Vagina (tissue), 2 donors: ENCODE data around the gene TPRX2. TPM values are rescaled to one million over a fixed set of nuclear protein-coding genes. Genes with fewer than 3 reads are reported as not detected.
A peak's percentile ranks its signal among the peaks of the same experiment; 100 is the strongest.
"Not testable (repeated sequence)": the region's sequence is repeated elsewhere in the genome, so short reads cannot be mapped to it uniquely, and the experiment has no call there.

Source experiments
- DNase-seq, 2 donors: peaks; one replicate each; pipeline ENCODE4 v3.0.0-alpha.2; 2017; ENCODE audit errors: extremely low spot score in 2 of 2
- H3K27ac ChIP-seq: fragments of 200-600 bp; sonication (generic); one replicate; pipeline ENCODE4 v1.5.1; 2019
- H3K27me3 ChIP-seq: fragments of 200-600 bp; sonication (generic); one replicate; pipeline ENCODE4 v1.5.1; 2019
- H3K36me3 ChIP-seq, 2 donors: fragments of 200-600 bp; sonication (generic); one replicate each; pipeline ENCODE4 v1.5.1; 2017 to 2019
- H3K4me1 ChIP-seq: fragments of 200-600 bp; sonication (generic); one replicate; pipeline ENCODE4 v1.5.1; 2019
- H3K4me3 ChIP-seq, 2 donors: fragments of 200-600 bp; sonication (generic); 1 replicate in 1 of 2; 2 replicates in 1 of 2; pipeline ENCODE4 v1.5.1; 2016 to 2019
- H3K9me3 ChIP-seq: fragments of 200-600 bp; sonication (generic); one replicate; pipeline ENCODE4 v1.5.1; 2019
- CTCF ChIP-seq, 3 experiments: fragments of 450-650 bp in 2 of 3; fragments of 200-600 bp in 1 of 3; sonication (generic) in 1 of 3; IDR thresholded peaks; one replicate each; pipeline ENCODE4 v1.5.1; 2017 to 2019; ENCODE audit warnings: antibody characterized with exemption in 3 of 3, mild to moderate bottlenecking in 2 of 3, moderate library complexity in 2 of 3
- POLR2A ChIP-seq, 2 donors: fragments of 450-650 bp; IDR thresholded peaks; one replicate each; pipeline ENCODE4 v1.6.1; 2017; ENCODE audit warnings: antibody characterized with exemption in 2 of 2, mild to moderate bottlenecking in 2 of 2, moderate library complexity in 2 of 2
- POLR2AphosphoS5 ChIP-seq, 2 donors: sonication (generic); formaldehyde crosslinking; IDR thresholded peaks; one replicate each; pipeline ENCODE4 v1.9.0; 2017; ENCODE audit warnings: antibody characterized with exemption in 2 of 2, mild to moderate bottlenecking in 2 of 2, low read depth in 1 of 2; ENCODE audit not compliant: insufficient read depth in 1 of 2
- intact Hi-C: fragments of 100-400 bp; cut with DNase I; formaldehyde crosslinking; loops from one replicate; pipeline ENCODE4 v1.15.1; 2023
- total RNA-seq: library from RNA; depleted of rRNA; stranded (reverse); fragments of >200 nt; gene quantifications from one replicate; pipeline ENCODE4 v1.2.3, GENCODE V29; 2016

The TPRX2 gene
- total RNA-seq, 1 donor from 2014 or later = not detected

- TF ChIP-seq POLR2AphosphoS5 (IDR thresholded peaks at IDR 0.05; ENCODE audit: insufficient read depth in 1 of 2, low read depth in 1 of 2) = no peak
- DNase-seq = no peak
- H3K27me3 ChIP-seq = no peaks in the 10 kb centered on the region
- no peak overlapping the region for H3K27ac ChIP-seq
- intact Hi-C loops = no loop called here
- H3K4me3 ChIP-seq = no peak overlapping the region
- H3K9me3 ChIP-seq = no peaks in the 10 kb centered on the region
- H3K4me1 ChIP-seq = no peaks in the 10 kb centered on the region
- no peaks in the 10 kb centered on the region for H3K36me3 ChIP-seq
These were observed 2.6 kb downstream of the TPRX2 start for GRCh38 chr19:47861630-47862029.

DNA sequence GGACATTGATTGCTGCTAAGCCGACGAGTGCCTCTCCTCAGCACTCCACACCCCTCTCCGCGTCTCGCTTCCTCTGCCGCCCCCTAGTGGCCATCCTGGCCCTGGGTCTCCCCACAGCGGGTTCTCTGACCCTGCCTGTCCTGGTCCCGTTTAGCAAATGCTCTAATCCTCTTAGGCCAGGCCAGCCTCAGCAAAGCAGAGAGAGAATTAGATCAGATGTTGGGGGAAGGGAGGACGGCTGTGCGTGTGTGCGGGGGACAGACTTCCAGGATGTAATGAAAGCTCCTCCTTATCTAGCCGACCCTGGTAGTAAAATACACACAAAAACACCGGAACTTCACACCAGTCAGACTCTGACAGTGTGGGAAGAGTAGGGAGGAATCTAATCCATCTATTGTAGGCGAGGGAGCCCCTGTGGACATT, 4.5 kb downstream of the TPRX2 start:
- no peak for DNase-seq
- H3K9me3 ChIP-seq = no peaks in the 10 kb centered on the region
- H3K27me3 ChIP-seq = no peaks in the 10 kb centered on the region
- intact Hi-C loops = loop anchor here (1.0 kb wide), 1 partner anchor 41 kb away; no protein-coding TSS in a partner anchor
- H3K36me3 ChIP-seq = no peaks in the 10 kb centered on the region
- H3K4me3 ChIP-seq = no peak overlapping the region
- TF ChIP-seq POLR2A (IDR thresholded peaks at IDR 0.05) (no peak), POLR2AphosphoS5 (IDR thresholded peaks at IDR 0.05; ENCODE audit: insufficient read depth in 1 of 2, low read depth in 1 of 2) (no peak), CTCF (IDR thresholded peaks at IDR 0.05) (peak; percentile 60 to 82 (median 64))
- H3K27ac ChIP-seq = no peak overlapping the region
- no peaks in the 10 kb centered on the region for H3K4me1 ChIP-seq

DNA sequence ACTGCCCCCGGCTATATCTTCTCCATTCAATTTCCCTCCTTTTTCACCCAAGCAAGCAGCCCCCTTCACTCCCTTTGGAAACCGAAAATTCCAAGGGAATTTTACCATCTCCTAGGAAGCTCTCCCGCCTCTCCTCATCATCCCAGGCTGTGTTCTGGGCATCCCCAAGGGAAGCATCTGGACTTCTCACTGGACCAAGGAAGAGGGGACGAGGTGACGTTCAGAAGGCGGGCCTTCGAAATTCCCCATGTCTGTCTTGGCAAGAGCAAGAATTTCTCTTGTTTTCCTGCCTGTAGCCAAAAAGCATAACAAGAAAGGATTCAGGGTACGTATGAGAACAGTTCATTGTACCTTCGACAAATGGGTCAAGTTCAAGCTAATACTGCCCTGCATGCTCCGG, 6.1 kb downstream of the TPRX2 start:
- Histone ChIP-seq H3K27me3 (no peaks in the 10 kb centered on the region), H3K4me1 (no peaks in the 10 kb centered on the region), H3K4me3 (no peak overlapping the region), H3K9me3 (no peaks in the 10 kb centered on the region), H3K27ac (no peak overlapping the region), H3K36me3 (no peaks in the 10 kb centered on the region)
- no peak for DNase-seq
- no peak for TF ChIP-seq POLR2A (IDR thresholded peaks at IDR 0.05)
- TF ChIP-seq CTCF (IDR thresholded peaks at IDR 0.05) = no peak
- TF ChIP-seq POLR2AphosphoS5 (IDR thresholded peaks at IDR 0.05; ENCODE audit: insufficient read depth in 1 of 2, low read depth in 1 of 2) = no peak
- intact Hi-C loops = no loop called here

DNA sequence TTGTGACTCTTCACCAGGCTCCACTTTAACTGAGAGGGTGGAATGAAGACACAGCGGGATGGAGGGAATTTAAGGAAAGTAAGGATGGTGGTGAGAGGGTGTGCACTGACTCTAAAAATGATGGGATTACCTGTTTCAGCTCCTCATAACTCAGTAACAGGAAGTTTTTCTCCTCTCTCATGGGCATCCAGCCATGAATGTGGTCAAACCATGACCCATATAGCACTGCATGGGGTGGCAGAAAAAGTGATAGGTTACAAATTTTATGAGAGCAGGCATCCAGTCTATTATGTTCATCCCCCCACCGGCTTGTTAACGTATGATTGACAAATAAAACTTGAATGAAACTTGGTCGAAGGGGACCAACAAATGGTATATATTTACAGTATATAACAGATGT, 19.9 kb downstream of the TPRX2 start:
- Histone ChIP-seq H3K36me3 (no peaks in the 10 kb centered on the region), H3K27me3 (no peaks in the 10 kb centered on the region), H3K4me1 (no peaks in the 10 kb centered on the region), H3K27ac (no peak overlapping the region), H3K9me3 (no peaks in the 10 kb centered on the region), H3K4me3 (no peak overlapping the region)
- no peak for TF ChIP-seq CTCF (IDR thresholded peaks at IDR 0.05)
- TF ChIP-seq POLR2A (IDR thresholded peaks at IDR 0.05) = no peak
- no peak for TF ChIP-seq POLR2AphosphoS5 (IDR thresholded peaks at IDR 0.05; ENCODE audit: insufficient read depth in 1 of 2, low read depth in 1 of 2)
- no peak for DNase-seq
- intact Hi-C loops = no loop called here

DNA sequence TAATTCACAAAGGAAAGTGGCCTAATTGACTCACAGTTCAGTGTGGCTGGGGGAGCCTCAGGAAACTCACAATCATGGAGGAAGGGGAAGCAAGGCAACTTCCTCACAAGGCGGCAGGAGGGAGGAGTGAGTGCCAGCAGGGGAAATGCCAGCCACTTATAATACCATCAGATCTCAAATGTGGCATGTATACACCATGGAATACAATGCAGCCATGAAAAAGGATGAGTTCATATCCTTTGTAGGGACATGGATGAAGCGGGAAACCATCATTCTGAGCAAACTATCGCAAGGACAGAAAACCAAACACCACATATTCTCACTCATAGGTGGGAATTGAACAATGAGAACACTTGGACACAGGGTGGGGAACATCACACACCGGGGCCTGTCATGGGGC, 20.4 kb downstream of the TPRX2 start:
- H3K4me3 ChIP-seq, H3K4me1 ChIP-seq, H3K9me3 ChIP-seq, H3K27ac ChIP-seq, intact Hi-C loops, H3K36me3 ChIP-seq, H3K27me3 ChIP-seq, DNase-seq: not testable (repeated sequence)

- H3K27ac ChIP-seq = no peak overlapping the region
- intact Hi-C loops = no loop called here
These were observed 22.7 kb downstream of the TPRX2 start for GRCh38 chr19:47881757-47882156.

More at GRCh38 chr19:47881757-47882156, 22.7 kb downstream of the TPRX2 start:
- Histone ChIP-seq H3K36me3 (no peaks in the 10 kb centered on the region), H3K27me3 (no peaks in the 10 kb centered on the region), H3K9me3 (no peaks in the 10 kb centered on the region), H3K4me1 (no peaks in the 10 kb centered on the region), H3K4me3 (no peak overlapping the region)
- TF ChIP-seq CTCF (IDR thresholded peaks at IDR 0.05) (no peak), POLR2A (IDR thresholded peaks at IDR 0.05) (no peak), POLR2AphosphoS5 (IDR thresholded peaks at IDR 0.05; ENCODE audit: insufficient read depth in 1 of 2, low read depth in 1 of 2) (no peak)
- DNase-seq = no peak
